ENCODE results near the gene RAB32.

The RAB32 gene

GRCh38 chr6:146583966-146584365 is 40.3 kb downstream of the RAB32 start:
- DNase-seq: no peak

- no peak for DNase-seq
Observed at GRCh38 chr6:146587459-146587858, 43.8 kb downstream of the RAB32 start.

GRCh38 chr6:146590492-146590891 is 46.9 kb downstream of the RAB32 start:
- no peak for DNase-seq

GRCh38 chr6:146592451-146592850 is 48.8 kb downstream of the RAB32 start:
- no peak for DNase-seq

- no peak for DNase-seq
Observed at GRCh38 chr6:146593986-146594385, 50.4 kb downstream of the RAB32 start.

GRCh38 chr6:146594495-146594894 is 50.9 kb downstream of the RAB32 start:
- DNase-seq: no peak

- DNase-seq: no peak
Observed at GRCh38 chr6:146595972-146596731, 52.5 kb downstream of the RAB32 start.

- DNase-seq: peak; percentile 2 to 22
Observed at GRCh38 chr6:146598772-146599405, 55.3 kb downstream of the RAB32 start, which contains the start of gene ADGB. Gene ADGB (plus strand): TSS chr6:146598972. CDS start chr6:146599041, 69 bp downstream.

- DNase-seq: no peak
Observed at GRCh38 chr6:146601352-146601751, 57.7 kb downstream of the RAB32 start.

GRCh38 chr6:146602526-146602925 is 58.9 kb downstream of the RAB32 start:
- no peak for DNase-seq

All from NCI-H1930 (cell line).